ENCODE data around the gene PLCB1. TPM values are rescaled to one million over a fixed set of nuclear protein-coding genes. Genes with fewer than 3 reads are reported as not detected.
"Not testable (repeated sequence)": the region's sequence is repeated elsewhere in the genome, so short reads cannot be mapped to it uniquely, and the experiment has no call there.

The PLCB1 gene
- polyA plus RNA-seq, 1 experiment: 13.5 TPM

DNA sequence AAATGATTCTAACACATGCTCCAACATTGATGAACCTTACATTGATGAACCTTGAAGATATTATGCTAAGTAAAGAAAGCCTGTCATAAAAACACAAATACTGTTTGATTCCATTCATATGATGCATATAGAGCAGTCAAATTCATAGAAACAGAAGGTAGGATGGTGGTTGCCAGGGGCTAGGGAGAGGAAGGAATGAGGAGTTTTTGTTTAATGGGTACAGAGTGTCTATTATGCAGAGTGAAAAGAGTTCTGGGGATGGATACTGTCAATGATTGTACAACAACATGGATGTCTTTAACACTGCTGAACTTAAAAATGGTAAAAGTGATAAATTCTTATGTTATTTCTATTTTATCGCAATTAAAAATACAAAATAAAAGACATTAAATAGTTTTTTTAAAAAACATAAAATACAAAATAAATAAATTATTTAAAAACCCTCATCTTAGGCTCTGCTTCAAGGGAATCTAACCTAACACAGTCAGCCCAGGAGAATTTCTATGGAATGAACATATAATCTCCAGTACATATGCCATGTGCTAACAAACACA is 451.0 kb downstream of the PLCB1 start:
- Histone ChIP-seq H3K27me3 (ENCODE audit: control insufficient read depth, insufficient read depth, low read length) (no peaks in the 10 kb centered on the region), H3K36me3 (ENCODE audit: control insufficient read depth, insufficient read depth, low read length) (no peaks in the 10 kb centered on the region), H3K4me3 (ENCODE audit: low read depth, low read length) (no peak overlapping the region)
- POLR2A ChIA-PET: no interaction called here
- TF ChIP-seq, protein P1, sequence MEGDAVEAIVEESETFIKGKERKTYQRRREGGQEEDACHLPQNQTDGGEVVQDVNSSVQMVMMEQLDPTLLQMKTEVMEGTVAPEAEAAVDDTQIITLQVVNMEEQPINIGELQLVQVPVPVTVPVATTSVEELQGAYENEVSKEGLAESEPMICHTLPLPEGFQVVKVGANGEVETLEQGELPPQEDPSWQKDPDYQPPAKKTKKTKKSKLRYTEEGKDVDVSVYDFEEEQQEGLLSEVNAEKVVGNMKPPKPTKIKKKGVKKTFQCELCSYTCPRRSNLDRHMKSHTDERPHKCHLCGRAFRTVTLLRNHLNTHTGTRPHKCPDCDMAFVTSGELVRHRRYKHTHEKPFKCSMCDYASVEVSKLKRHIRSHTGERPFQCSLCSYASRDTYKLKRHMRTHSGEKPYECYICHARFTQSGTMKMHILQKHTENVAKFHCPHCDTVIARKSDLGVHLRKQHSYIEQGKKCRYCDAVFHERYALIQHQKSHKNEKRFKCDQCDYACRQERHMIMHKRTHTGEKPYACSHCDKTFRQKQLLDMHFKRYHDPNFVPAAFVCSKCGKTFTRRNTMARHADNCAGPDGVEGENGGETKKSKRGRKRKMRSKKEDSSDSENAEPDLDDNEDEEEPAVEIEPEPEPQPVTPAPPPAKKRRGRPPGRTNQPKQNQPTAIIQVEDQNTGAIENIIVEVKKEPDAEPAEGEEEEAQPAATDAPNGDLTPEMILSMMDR (IDR thresholded peaks at IDR 0.05; ENCODE audit: insufficient read depth, low read depth, low read length): no peak
- DNase-seq (ENCODE audit: low read depth): no peak
- CTCF ChIA-PET: interaction anchor here (0.9 to 1.1 kb wide), 2 partner anchors 15 to 26 kb away, joined by 3 to 4 read pairs; no protein-coding TSS in a partner anchor

DNA sequence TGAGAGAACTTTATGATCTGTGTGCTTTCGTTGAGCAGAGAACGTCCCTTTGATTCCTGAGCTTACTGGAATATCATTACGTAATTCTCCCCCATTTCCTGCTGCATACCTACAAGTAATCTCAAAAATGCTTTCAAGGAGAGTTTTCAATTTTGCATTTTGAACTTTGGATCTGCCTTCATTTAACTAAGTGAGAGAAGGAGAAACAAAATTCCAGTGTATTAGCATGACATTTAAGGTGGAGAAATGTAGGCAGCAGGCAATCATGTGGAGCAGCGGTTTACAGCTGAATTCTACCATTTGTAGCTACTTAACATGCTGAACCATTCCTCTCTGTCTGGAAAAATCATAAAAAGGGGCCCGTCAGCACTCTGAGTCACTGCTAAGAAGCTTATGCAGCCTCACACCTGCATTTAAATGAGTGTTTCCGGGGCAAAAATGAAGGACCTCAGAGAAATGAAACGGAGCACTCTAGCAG is 451.5 kb downstream of the PLCB1 start:
- Histone ChIP-seq H3K36me3 (ENCODE audit: control insufficient read depth, insufficient read depth, low read length) (no peaks in the 10 kb centered on the region), H3K4me3 (ENCODE audit: low read depth, low read length) (no peak overlapping the region), H3K27me3 (ENCODE audit: control insufficient read depth, insufficient read depth, low read length) (no peaks in the 10 kb centered on the region)
- CTCF ChIA-PET: interaction anchor here (0.9 kb wide), 1 partner anchor 25 kb away, joined by 4 read pairs; no protein-coding TSS in a partner anchor
- DNase-seq (ENCODE audit: low read depth): peak; percentile 47
- TF ChIP-seq, protein P1 (IDR thresholded peaks at IDR 0.05; ENCODE audit: insufficient read depth, low read depth, low read length): no peak
- POLR2A ChIA-PET: no interaction called here

DNA sequence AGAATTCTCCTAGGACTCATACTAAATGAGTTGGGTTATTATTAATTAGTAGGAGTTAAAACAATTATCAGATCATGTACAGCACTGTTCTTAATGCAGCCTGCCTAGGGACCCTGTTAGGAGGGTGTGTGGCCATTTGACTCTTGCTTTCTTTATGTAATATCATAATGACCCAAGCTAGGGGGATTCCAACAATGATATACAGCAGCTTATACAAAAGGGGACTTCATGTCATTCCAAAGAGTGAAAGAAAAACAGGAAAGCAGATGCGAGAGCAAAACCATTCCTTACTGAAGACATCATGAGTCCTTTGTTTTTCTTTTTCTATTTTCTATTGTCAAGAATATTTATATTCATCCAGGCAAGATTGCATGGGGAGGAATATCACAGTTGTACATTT is 455.2 kb downstream of the PLCB1 start:
- DNase-seq (ENCODE audit: low read depth): no peak
- Histone ChIP-seq H3K36me3 (ENCODE audit: control insufficient read depth, insufficient read depth, low read length) (no peaks in the 10 kb centered on the region), H3K4me3 (ENCODE audit: low read depth, low read length) (no peak overlapping the region), H3K27me3 (ENCODE audit: control insufficient read depth, insufficient read depth, low read length) (no peaks in the 10 kb centered on the region)
- TF ChIP-seq, protein P1 (IDR thresholded peaks at IDR 0.05; ENCODE audit: insufficient read depth, low read depth, low read length): no peak
- ChIA-PET CTCF (no interaction called here), POLR2A (no interaction called here)

DNA sequence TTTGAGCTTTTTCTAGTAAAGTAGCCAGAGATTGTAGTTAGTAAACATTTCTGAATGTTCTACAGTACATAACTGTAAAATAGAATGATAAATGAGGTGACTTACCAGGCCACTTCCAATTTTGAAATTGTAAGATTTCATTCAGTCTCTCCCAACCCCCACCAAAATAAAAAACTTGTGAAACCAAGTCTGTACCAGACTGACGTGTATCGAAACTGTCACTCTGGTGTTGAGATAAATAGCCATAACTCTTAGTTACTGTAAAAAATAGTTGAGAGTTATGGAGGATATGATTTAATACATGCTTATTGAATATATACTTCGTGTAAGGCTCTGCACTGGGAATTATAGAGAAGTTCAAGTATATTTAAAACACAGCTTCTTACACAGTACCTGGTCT is 455.7 kb downstream of the PLCB1 start:
- ChIA-PET POLR2A (no interaction called here), CTCF (no interaction called here)
- no peak for DNase-seq (ENCODE audit: low read depth)
- H3K27me3 ChIP-seq (ENCODE audit: control insufficient read depth, insufficient read depth, low read length): no peaks in the 10 kb centered on the region
- no peaks in the 10 kb centered on the region for H3K36me3 ChIP-seq (ENCODE audit: control insufficient read depth, insufficient read depth, low read length)
- TF ChIP-seq, protein P1 (IDR thresholded peaks at IDR 0.05; ENCODE audit: insufficient read depth, low read depth, low read length): no peak
- H3K4me3 ChIP-seq (ENCODE audit: low read depth, low read length): no peak overlapping the region

DNA sequence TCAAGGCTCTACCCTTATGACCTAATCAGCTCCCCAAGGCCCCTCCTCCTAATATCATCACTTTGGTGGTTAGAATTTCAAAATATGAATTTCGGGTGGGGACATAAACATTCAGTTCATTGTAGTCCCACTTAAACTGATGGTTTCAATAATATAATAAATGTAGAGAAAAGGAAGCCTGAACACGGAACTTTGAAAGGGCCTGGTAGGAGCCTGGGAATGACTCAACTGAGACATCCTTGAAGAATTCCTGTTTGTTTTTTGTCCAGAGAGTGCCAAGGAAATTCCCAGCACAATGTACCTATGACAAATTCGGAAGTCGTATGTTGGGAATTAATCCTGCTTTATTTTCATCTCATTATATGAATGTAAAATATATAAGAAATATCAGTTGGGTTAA is 457.9 kb downstream of the PLCB1 start:
- H3K4me3 ChIP-seq (ENCODE audit: low read depth, low read length): no peak overlapping the region
- ChIA-PET POLR2A (no interaction called here), CTCF (interaction anchor here (1.0 to 1.6 kb wide), 3 partner anchors 8 to 131 kb away, joined by 3 to 4 read pairs (median 3); no protein-coding TSS in a partner anchor)
- H3K27me3 ChIP-seq (ENCODE audit: control insufficient read depth, insufficient read depth, low read length): no peaks in the 10 kb centered on the region
- H3K36me3 ChIP-seq (ENCODE audit: control insufficient read depth, insufficient read depth, low read length): no peaks in the 10 kb centered on the region
- TF ChIP-seq, protein P1 (IDR thresholded peaks at IDR 0.05; ENCODE audit: insufficient read depth, low read depth, low read length): no peak
- no peak for DNase-seq (ENCODE audit: low read depth)

DNA sequence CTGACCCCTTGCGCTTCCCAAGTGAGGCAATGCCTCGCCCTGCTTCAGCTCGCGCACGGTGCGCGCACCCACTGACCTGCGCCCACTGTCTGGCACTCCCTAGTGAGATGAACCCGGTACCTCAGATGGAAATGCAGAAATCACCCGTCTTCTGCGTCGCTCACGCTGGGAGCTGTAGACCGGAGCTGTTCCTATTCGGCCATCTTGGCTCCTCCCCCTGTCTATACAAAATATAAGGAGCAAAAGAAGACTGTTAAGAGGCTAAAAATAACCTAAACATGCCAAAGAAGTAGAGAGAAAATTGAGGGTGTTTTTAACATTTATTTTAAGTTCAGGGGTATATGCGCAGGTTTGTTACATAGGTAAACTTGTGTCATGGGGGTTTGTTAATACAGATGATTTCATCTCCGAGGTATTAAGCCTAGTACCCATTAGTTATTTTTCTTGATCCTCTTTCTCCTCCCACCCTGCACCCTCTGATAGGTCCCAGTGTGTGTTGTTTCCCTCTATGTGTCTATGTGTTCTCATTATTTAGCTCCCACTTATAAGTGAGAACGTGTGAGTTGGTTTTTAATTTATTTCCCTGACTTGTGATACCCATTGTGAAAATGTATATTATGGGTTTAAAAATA is 469.0 kb downstream of the PLCB1 start:
- DNase-seq (ENCODE audit: low read depth); H3K27me3 ChIP-seq (ENCODE audit: control insufficient read depth, insufficient read depth, low read length); H3K36me3 ChIP-seq (ENCODE audit: control insufficient read depth, insufficient read depth, low read length); H3K4me3 ChIP-seq (ENCODE audit: low read depth, low read length); POLR2A ChIA-PET: not testable (repeated sequence)
- CTCF ChIA-PET: interaction anchor here (0.6 kb wide), 1 partner anchor 334 kb away, joined by 4 read pairs; no protein-coding TSS in a partner anchor

All from BJ (cell line).